NT2/D1 (cell line): ENCODE results near the gene KIAA0513.

ENCODE experiments used
- YY1 ChIP-seq: IDR thresholded peaks from 2 replicates; pipeline ENCODE4 v1.6.1; 2011; ENCODE audit not compliant: insufficient read length, insufficient read depth
- ZNF274 ChIP-seq: IDR thresholded peaks from 2 replicates; pipeline ENCODE4 v1.6.1; 2011; ENCODE audit warnings: mild to moderate bottlenecking, low read depth, low read length

GRCh38 chr16:85072076-85072860, 44.7 kb downstream of the KIAA0513 start:
- TF ChIP-seq YY1 (no peak), ZNF274 (no peak)
